Measurements from ENCODE around the gene NDRG4.
A peak's percentile ranks its signal among the peaks of the same experiment; 100 is the strongest.

NDRG4 gene

GRCh38 chr16:58478427-58478826, 21.5 kb upstream of the NDRG4 start:
- no peak overlapping the region for H3K4me3 ChIP-seq (ENCODE audit: low read depth, low read length)
- ChIA-PET POLR2A (no interaction called here), CTCF (interaction anchor here (1.6 kb wide), 1 partner anchor 141 kb away, joined by 9 read pairs; no protein-coding TSS in a partner anchor)
- no peak for TF ChIP-seq CTCF (IDR thresholded peaks at IDR 0.05; ENCODE audit: insufficient read depth, low read length, missing control alignments)
- no peak for DNase-seq (ENCODE audit: low read depth, low spot score)

GRCh38 chr16:58481226-58481869, 18.6 kb upstream of the NDRG4 start:
- CTCF ChIA-PET: interaction anchor here (1.2 kb wide), 1 partner anchor 144 kb away, joined by 4 read pairs; no protein-coding TSS in a partner anchor
- H3K4me3 ChIP-seq (ENCODE audit: low read depth, low read length): no peak overlapping the region
- DNase-seq (ENCODE audit: low read depth, low spot score): no peak
- no peak for TF ChIP-seq CTCF (IDR thresholded peaks at IDR 0.05; ENCODE audit: insufficient read depth, low read length, missing control alignments)
- POLR2A ChIA-PET: no interaction called here

GRCh38 chr16:58481931-58482330, 18.0 kb upstream of the NDRG4 start:
- no peak for TF ChIP-seq CTCF (IDR thresholded peaks at IDR 0.05; ENCODE audit: insufficient read depth, low read length, missing control alignments)
- no peak overlapping the region for H3K4me3 ChIP-seq (ENCODE audit: low read depth, low read length)
- no peak for DNase-seq (ENCODE audit: low read depth, low spot score)
- POLR2A ChIA-PET: no interaction called here
- CTCF ChIA-PET: interaction anchor here (1.1 kb wide), 1 partner anchor 145 kb away, joined by 4 read pairs; no protein-coding TSS in a partner anchor

GRCh38 chr16:58485184-58485887, 14.6 kb upstream of the NDRG4 start:
- ChIA-PET CTCF (interaction anchor here (1.2 to 6.4 kb wide), 7 partner anchors 10 to 149 kb away, joined by 4 to 262 read pairs (median 5); no protein-coding TSS in a partner anchor), POLR2A (no interaction called here)
- no peak for TF ChIP-seq CTCF (IDR thresholded peaks at IDR 0.05; ENCODE audit: insufficient read depth, low read length, missing control alignments)
- no peak overlapping the region for H3K4me3 ChIP-seq (ENCODE audit: low read depth, low read length)
- no peak for DNase-seq (ENCODE audit: low read depth, low spot score)

- peak; percentile 1 for DNase-seq (ENCODE audit: low read depth, low spot score)
- peak; percentile 97 for TF ChIP-seq CTCF (IDR thresholded peaks at IDR 0.05; ENCODE audit: insufficient read depth, low read length, missing control alignments)
- ChIA-PET POLR2A (no interaction called here), CTCF (interaction anchor here (0.6 to 6.4 kb wide), 28 partner anchors 8 to 588 kb away, joined by 3 to 262 read pairs (median 5); partner anchors contain the start of gene NDRG4)
- peak overlapping the region; percentile 20; the same call in 1 of the 2 replicates for H3K4me3 ChIP-seq (ENCODE audit: low read depth, low read length)
Observed at GRCh38 chr16:58487566-58488351, 12.2 kb upstream of the NDRG4 start.
